Activated effector memory CD4-positive, alpha-beta T cell treated with Interleukin-2 at 50 U/mL for 16 hours (primary cell): ENCODE data around the gene NFIL3.

Experiments used
- DNase-seq: peaks from one replicate; pipeline ENCODE4 v3.0.0-alpha.2; 2020

The NFIL3 gene

GRCh38 chr9:91421971-91422757 lies 1.5 kb downstream of the NFIL3 start:
- no peak for DNase-seq

- DNase-seq: no peak
Observed at GRCh38 chr9:91421128-91421765, 2.4 kb downstream of the NFIL3 start.

GRCh38 chr9:91420501-91421127 lies 3.0 kb downstream of the NFIL3 start:
- no peak for DNase-seq

GRCh38 chr9:91419222-91420191 lies 4.1 kb downstream of the NFIL3 start:
- no peak for DNase-seq

DNA sequence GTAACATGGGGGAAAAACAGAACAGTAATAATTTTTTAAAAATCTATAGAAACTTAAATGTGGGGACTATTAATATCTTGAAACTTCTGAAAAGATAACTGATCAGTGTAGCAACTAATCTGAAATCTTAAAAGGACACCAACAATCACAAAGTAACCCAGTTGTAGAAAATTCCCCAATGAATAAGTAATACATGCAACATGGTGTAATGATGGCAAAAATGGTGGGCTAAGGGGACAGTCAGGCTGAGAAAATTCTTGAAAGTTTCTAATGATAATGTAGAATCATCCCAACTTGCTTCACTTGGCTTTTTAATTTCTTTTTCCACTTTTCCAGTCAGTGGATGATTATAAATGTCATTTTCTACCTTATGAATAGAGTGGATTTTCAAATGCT lies 5.4 kb downstream of the NFIL3 start:
- DNase-seq: no peak

DNA sequence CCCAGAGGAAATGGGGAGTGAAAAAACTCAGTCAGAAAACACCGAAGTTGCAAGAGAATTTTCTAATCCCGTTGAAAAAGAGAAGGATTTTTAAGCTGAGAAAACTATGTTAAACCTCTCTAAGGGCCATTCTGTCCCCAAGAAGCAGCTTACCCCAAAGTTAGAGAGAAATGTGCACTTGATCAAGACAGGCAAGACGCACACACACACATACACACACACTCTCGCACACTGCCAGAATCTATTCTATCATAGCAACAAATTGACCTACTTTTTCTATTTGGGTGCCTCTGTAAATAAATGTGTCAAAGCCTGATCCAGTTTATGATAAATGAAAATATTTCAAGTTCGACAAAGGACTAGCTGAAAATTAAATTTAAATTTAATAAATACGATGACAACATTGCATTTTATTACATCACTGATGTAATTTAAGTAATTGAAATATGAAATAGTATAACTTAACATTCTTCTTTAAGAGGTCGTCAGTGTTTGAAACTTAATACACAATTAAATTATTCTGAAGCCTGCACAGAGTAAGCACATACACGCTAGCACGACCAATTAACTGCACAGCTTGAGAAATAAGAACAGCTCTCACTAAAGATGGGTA lies 5.9 kb downstream of the NFIL3 start:
- no peak for DNase-seq

GRCh38 chr9:91416096-91416712 lies 7.4 kb downstream of the NFIL3 start:
- no peak for DNase-seq

DNA sequence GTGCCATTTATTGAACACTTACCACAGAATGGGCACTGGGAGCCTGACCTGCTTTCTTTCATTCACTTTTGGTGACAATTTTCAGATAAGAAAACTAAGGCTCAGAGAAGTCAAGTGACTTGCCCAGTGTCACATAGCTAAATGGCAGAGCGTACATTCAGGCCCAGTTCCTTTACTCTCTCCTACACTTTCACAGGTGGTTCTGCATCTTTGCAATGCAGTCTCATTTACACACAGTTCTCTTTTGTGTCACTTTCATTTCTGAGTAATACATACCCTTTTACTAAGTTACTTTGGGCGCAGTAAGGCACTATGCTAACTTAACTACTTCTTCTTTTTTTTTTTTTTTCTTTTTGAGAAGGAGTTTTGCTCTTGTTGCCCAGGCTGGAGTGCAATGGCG lies 8.3 kb downstream of the NFIL3 start:
- DNase-seq: no peak

GRCh38 chr9:91412941-91413340 lies 10.7 kb downstream of the NFIL3 start:
- DNase-seq: no peak

GRCh38 chr9:91411096-91411771 lies 12.4 kb downstream of the NFIL3 start:
- DNase-seq: no peak

DNA sequence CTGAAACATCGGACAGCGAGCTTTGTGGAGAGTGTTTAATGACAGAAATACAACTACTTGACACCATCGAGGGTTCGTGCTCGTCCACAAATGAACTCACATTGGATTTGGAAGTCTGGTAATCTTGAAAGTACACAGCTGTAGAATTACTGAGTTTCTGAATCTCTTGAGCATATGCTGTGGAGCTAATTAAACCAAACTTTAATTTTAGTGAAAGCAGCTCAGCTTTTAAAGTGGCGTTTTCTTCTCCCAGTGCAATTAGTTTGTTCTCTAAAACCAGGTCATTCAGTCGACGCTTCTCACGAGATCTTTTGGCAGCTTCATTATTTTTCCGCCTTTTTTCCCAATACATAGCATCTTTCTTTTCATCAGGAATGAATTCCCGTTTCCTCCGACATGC lies 13.5 kb downstream of the NFIL3 start:
- no peak for DNase-seq

DNA sequence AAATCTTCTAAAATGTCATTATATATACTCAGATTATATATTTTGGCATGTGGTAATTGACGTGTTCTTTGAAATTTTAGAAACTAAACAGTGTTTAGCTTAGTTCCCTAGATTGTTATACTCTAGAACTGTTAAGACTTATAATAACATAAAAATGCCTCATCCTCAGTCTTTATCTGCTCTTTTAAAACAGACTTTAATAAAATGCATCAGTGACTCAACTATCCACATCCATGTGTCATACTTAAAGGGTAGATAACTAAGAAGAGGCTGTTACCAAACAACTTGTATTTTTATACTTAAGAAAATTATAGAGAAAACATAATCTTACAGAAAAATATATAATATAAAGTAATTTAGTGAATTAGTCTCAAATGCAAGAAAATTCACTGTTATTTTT lies 15.2 kb downstream of the NFIL3 start:
- DNase-seq: no peak

DNA sequence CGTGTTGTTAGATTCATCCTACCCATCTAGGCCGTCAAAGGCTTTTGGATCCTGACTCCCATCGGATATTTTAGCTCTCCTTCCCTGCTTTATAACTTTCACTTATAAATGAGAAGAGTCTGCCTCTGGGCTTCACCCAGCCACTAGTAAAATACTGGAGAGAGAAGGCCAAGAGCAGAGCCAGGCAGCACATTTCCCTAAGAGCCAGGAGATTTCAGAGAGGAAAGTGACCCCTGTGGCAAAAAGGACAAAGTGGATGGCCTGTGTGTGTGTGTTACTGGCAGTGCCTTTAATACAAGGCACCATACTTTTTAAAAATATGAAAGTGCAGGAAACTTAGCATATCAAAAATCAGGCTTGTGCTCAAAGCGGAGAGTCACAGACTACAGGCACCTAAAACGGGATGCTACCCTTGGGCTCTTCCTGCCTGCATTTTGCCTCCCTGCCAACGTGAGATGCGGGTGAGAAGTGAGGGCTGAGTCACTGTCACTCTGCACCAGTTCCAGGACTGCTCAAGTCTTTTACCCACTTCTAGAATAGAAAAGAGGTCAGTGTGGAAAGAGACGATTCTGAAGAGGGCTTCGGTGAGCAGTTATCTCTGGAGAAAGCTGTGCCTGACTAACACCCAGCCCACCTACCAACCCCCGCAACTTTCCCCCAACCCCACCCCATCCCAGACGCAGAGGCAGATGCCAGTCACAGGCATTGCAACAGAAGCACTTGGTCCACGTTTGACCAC lies 15.9 kb downstream of the NFIL3 start:
- no peak for DNase-seq

DNA sequence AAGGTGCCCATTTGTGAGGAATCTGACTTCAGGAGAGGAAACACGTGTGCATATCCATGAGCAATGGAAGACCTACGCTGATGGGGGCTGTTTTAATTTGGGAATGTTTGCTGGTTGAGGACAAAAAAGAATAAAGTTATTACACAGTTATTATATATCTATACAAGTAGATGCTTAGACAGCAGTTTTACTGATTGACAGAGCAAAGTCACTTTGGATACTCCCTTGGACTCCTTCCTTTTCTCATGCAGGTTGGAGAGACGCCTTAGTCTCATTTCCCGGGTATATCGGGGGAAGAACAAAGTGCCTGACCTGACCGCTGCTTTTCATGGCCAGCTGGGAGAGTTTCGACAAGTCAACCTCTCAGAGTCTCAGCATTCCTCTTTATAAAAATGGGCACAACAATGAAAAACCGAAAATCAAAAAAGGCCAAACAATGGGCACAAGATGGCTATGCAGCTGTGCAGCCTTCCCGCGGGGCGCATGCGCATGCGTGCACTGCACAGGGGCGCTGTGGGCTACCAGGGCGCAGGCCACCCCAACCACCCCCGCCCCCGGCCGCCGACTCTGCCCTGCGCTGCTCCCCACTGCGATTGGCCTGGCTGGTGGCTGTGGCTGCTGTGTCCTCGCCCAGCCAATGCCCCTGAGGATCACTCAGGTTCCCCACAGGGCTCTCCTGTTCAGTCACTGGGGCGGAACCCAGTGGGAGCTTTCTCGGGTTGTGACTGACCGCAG lies 18.1 kb downstream of the NFIL3 start:
- DNase-seq: no peak

DNA sequence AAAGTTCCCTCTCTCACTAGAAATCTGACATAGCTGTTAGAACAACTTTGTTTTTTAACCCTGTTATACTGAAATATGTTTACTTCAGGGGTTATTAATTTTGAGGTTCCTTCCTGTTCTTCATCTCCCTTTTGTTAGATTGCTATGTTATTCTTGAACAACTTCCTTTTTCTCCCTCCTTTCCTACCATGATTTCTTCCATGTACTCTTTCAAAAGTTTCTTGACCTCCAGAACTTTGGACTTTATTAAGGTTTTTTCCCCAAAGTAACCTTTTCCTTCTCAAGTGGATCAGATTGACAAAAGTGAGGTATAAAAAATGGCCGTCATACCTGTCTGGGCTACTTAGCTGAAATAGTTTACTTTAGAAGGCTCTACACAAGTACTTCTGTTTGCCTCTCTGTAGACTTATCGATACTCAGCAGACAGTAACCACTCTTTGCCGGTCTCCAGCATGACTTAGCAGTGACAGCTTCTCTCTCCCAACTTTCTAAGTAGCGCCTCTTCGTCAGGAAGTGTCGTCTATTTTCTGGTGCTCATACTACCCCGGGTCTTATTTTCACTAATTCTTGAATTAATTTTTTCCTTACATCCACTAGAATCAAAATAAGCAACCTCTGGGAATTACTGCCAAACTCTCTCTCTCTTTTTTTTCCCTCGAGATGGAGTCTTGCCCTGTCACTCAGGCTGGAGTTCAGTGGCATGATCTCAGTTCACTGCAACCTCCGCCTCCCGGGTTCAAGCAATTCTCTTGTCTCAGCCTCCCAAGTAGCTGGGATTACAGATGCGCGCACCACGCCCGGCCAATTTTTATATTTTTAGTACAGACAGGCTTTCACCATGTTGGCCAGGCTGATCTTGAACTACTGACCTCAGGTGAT lies 19.7 kb downstream of the NFIL3 start:
- DNase-seq: no peak

DNA sequence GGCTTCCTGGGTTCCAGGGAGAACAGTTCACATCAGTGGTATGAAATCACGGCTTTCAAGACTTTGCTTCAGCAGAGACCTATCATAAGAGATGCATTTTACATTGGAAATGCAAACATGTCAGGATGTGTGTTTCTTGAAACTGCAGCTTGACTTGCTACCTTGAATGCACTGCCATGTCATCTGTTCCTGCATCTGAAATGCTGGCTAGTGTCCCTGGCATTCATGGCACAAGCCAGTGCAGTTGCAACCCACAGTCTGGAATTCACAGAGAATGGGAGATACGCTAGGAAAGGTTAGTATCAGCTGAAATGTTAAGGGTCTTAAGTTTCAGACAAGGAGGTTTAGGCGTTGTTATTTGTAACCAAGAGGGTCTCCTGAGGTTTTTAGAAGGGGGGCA lies 24.7 kb downstream of the NFIL3 start:
- no peak for DNase-seq

DNA sequence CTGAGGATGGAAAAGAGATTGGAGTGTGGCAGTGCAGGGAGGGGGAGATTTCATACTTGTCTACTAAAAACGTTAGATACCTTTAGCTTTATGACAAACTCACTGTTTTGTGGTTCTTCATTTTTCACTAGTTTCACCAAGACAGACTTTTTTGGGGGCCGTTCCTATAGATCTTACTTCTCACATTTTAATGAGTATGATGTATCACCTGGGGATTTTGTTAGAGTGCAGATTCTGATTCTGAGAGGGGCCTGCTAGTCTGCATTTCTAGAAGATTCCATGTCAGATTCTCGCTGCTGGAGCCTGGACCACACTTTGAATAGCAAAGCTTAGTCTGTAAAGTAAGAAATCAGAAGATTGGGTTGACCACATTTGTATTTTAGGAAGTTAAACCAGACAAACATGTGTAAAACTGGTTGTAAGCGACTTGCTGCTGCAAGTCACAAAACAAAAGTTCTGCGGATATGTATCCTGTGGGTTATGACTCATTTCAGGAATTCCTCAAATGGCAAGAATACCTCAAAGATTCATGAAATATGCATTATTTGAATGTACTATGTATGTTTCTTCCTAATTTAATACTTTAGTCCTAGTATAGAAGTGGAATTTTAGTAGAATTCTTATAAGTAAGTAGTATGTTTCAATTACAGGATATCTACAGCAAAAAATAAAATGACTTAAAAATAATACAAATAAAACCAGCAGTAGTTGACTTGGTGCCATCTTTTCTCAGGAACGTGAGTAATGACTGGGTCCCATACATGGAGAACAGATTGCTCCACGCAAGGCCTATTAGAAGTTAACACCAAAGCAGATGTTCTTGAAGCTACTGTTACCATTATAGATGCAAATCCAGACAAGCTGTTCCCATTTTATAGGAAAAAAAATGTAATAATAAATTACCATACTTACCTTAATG lies 27.8 kb downstream of the NFIL3 start:
- no peak for DNase-seq

- no peak for DNase-seq
Observed at GRCh38 chr9:91395106-91395552, 28.5 kb downstream of the NFIL3 start.
